NB4 (cell line): ENCODE results near the gene THOC6.

Experiments used
- DNase-seq: peaks from one replicate; pipeline ENCODE4 v3.0.0; 2010; ENCODE audit warnings: low read depth
- H3K4me3 ChIP-seq: one replicate; pipeline ENCODE4 v1.5.1; 2011; ENCODE audit warnings: mild to moderate bottlenecking, low read depth, low read length, moderate library complexity
- CTCF ChIP-seq: IDR thresholded peaks from one replicate; pipeline ENCODE4 v1.5.1; 2012; ENCODE audit warnings: low read depth, low read length
- MAX ChIP-seq: IDR thresholded peaks from 2 replicates; pipeline ENCODE4 v1.6.1; 2011; ENCODE audit warnings: low read depth, low read length
- MYC ChIP-seq: IDR thresholded peaks from 2 replicates; pipeline ENCODE4 v1.6.1; 2011; ENCODE audit warnings: low read depth, low read length
- POLR2A ChIP-seq: IDR thresholded peaks from 2 replicates; pipeline ENCODE4 v1.6.1; 2011; ENCODE audit warnings: mild to moderate bottlenecking; ENCODE audit not compliant: insufficient read length; ENCODE audit errors: extremely low read depth

The THOC6 gene

GRCh38 chr16:2979669-2980226 is 44.1 kb upstream of the THOC6 start:
- H3K4me3 ChIP-seq, result peak overlapping the region; percentile 71
- no peak; the same call in 1 of the 2 replicates for TF ChIP-seq MYC
- no peak for TF ChIP-seq POLR2A
- TF ChIP-seq CTCF, result no peak
- no peak for TF ChIP-seq MAX
- peak; percentile 60 for DNase-seq

- TF ChIP-seq MAX, result peak; percentile 60; the same call in 1 of the 2 replicates
- peak; percentile 98 for TF ChIP-seq POLR2A
- TF ChIP-seq CTCF, result no peak
- TF ChIP-seq MYC, result 0 out of 2 replicates have a peak, but pooled peaks have one; percentile 58
- peak; percentile 88 for DNase-seq
- H3K4me3 ChIP-seq, result peak within 1 kb of the TSS; percentile 71
Measured at GRCh38 chr16:2980227-2981176, 43.3 kb upstream of the THOC6 start, which contains the start of gene PKMYT1. Gene PKMYT1 (minus strand): TSS chr16:2980446. CDS start chr16:2979657, 789 bp downstream.

GRCh38 chr16:2981177-2981898 is 42.5 kb upstream of the THOC6 start:
- no peak for DNase-seq
- TF ChIP-seq CTCF, result no peak
- no peak for TF ChIP-seq MYC
- no peak for TF ChIP-seq MAX
- TF ChIP-seq POLR2A, result no peak
- H3K4me3 ChIP-seq, result peak overlapping the region; percentile 69

- TF ChIP-seq MAX, result no peak
- TF ChIP-seq CTCF, result no peak
- TF ChIP-seq POLR2A, result no peak
- no peak for TF ChIP-seq MYC
- no peak for DNase-seq
- no peak overlapping the region for H3K4me3 ChIP-seq
Measured at GRCh38 chr16:2981899-2982250, 42.0 kb upstream of the THOC6 start.

GRCh38 chr16:2982402-2982801 is 41.4 kb upstream of the THOC6 start:
- H3K4me3 ChIP-seq, result no peak overlapping the region
- no peak for DNase-seq
- TF ChIP-seq CTCF (no peak), POLR2A (no peak), MAX (no peak), MYC (no peak)
